ENCODE results near the gene MALRD1. TPM values are rescaled to one million over a fixed set of nuclear protein-coding genes. Genes with fewer than 3 reads are reported as not detected.

MALRD1 gene
- total RNA-seq, 2 experiments from 2014 or later = not detected

DNA sequence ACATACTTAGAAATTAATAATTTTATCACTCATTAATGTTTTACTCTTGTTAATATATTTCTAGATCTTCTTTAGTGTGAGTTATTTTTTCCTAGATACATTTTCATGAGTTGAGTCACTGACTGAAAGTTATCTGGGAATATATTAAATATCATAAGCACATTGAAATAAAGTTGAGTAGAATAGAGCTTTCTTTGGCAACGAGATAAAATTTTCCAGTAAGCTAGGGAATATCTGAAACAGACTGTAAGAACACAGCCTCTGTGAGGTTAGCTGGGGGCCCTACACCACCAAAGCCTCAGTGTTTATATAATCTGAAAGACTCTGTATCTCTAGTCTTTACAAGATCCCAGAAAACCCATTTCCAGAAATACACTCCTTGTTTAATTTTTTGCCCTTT lies 419.8 kb downstream of the MALRD1 start:
- Histone ChIP-seq H3K27me3 (ENCODE audit: control insufficient read depth in 1 of 2, insufficient read depth in 2 of 2, low read length in 2 of 2) (no peaks in the 10 kb centered on the region), H3K36me3 (ENCODE audit: insufficient read depth, low read length) (no peaks in the 10 kb centered on the region), H3K9me3 (ENCODE audit: control insufficient read depth in 1 of 2, insufficient read depth in 1 of 2, low read length in 2 of 2) (no peaks in the 10 kb centered on the region), H3K4me3 (ENCODE audit: low read length) (no peak overlapping the region), H3K27ac (ENCODE audit: low read depth in 1 of 2, low read length in 2 of 2) (no peak overlapping the region), H3K4me1 (ENCODE audit: insufficient read depth, low read length) (no peaks in the 10 kb centered on the region)
- TF ChIP-seq, protein P1, sequence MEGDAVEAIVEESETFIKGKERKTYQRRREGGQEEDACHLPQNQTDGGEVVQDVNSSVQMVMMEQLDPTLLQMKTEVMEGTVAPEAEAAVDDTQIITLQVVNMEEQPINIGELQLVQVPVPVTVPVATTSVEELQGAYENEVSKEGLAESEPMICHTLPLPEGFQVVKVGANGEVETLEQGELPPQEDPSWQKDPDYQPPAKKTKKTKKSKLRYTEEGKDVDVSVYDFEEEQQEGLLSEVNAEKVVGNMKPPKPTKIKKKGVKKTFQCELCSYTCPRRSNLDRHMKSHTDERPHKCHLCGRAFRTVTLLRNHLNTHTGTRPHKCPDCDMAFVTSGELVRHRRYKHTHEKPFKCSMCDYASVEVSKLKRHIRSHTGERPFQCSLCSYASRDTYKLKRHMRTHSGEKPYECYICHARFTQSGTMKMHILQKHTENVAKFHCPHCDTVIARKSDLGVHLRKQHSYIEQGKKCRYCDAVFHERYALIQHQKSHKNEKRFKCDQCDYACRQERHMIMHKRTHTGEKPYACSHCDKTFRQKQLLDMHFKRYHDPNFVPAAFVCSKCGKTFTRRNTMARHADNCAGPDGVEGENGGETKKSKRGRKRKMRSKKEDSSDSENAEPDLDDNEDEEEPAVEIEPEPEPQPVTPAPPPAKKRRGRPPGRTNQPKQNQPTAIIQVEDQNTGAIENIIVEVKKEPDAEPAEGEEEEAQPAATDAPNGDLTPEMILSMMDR (IDR thresholded peaks at IDR 0.05) = no peak
- peaks cover 12% of the 10 kb centered on the region for H3K9me3 Mint-ChIP-seq
- no peak overlapping the region for H3K27ac Mint-ChIP-seq
- intact Hi-C loops (cut with DNase I, micrococcal nuclease) = no loop called here
- no peaks in the 10 kb centered on the region for H3K27me3 Mint-ChIP-seq
- H3K4me3 Mint-ChIP-seq = no peak overlapping the region
- H3K4me1 Mint-ChIP-seq (ENCODE audit: low read depth) = no peaks in the 10 kb centered on the region
- CTCF ChIA-PET = no interaction called here
- no peaks in the 10 kb centered on the region for H3K36me3 Mint-ChIP-seq (ENCODE audit: low read depth)
- POLR2A ChIA-PET = no interaction called here
- ATAC-seq (ENCODE audit: poor library complexity) = no peak
- DNase-seq = no peak

DNA sequence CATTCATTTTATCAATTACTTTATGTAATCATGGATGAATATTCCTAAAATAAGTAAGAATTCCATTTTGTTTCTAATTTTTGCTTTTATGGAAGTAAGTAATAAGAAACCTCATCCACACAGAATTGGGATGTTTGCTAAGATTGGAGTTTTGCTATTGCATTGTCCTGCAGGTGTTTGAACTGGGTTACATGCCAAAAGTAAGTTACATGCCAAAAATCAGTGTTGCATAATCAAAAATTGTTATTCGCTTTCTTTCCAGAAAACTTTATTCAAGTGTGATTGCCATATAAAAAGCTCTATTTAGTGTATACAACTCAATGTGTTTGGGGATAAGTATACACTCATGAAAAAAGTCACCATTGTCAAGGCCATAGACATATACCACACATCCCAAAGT lies 420.9 kb downstream of the MALRD1 start:
- ChIA-PET POLR2A (no interaction called here), CTCF (no interaction called here)
- intact Hi-C loops (cut with DNase I, micrococcal nuclease) = no loop called here
- Histone ChIP-seq H3K36me3 (ENCODE audit: insufficient read depth, low read length) (no peaks in the 10 kb centered on the region), H3K9me3 (ENCODE audit: control insufficient read depth in 1 of 2, insufficient read depth in 1 of 2, low read length in 2 of 2) (no peaks in the 10 kb centered on the region), H3K4me3 (ENCODE audit: low read length) (no peak overlapping the region), H3K27ac (ENCODE audit: low read depth in 1 of 2, low read length in 2 of 2) (no peak overlapping the region), H3K4me1 (ENCODE audit: insufficient read depth, low read length) (no peaks in the 10 kb centered on the region), H3K27me3 (ENCODE audit: control insufficient read depth in 1 of 2, insufficient read depth in 2 of 2, low read length in 2 of 2) (no peaks in the 10 kb centered on the region)
- H3K27ac Mint-ChIP-seq = no peak overlapping the region
- ATAC-seq (ENCODE audit: poor library complexity) = no peak
- no peak for DNase-seq
- H3K9me3 Mint-ChIP-seq = peaks cover 10% of the 10 kb centered on the region
- H3K4me3 Mint-ChIP-seq = no peak overlapping the region
- no peaks in the 10 kb centered on the region for H3K36me3 Mint-ChIP-seq (ENCODE audit: low read depth)
- TF ChIP-seq, protein P1 (IDR thresholded peaks at IDR 0.05) = no peak
- no peaks in the 10 kb centered on the region for H3K4me1 Mint-ChIP-seq (ENCODE audit: low read depth)
- H3K27me3 Mint-ChIP-seq = no peaks in the 10 kb centered on the region

DNA sequence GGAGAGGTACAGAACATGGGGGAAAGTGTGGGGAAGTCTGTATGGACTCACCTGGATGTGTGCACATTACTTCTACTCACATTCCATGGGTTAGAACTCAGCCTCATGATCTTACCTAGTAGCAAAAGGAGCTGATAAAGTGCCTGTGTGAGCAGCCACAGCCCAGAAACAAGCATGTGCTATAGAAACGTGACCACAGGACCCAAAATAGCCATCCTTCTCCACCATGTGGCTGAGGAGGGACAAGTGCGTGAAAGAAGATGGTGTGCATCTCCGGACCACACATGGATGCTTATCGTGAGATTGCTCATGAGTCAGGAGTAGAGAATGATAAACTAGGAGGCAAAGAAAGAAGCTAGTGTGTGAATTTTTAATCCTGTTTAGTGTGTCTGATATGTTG lies 431.3 kb downstream of the MALRD1 start:
- Histone ChIP-seq H3K27me3 (ENCODE audit: control insufficient read depth in 1 of 2, insufficient read depth in 2 of 2, low read length in 2 of 2) (no peaks in the 10 kb centered on the region), H3K36me3 (ENCODE audit: insufficient read depth, low read length) (no peaks in the 10 kb centered on the region), H3K27ac (ENCODE audit: low read depth in 1 of 2, low read length in 2 of 2) (no peak overlapping the region), H3K9me3 (ENCODE audit: control insufficient read depth in 1 of 2, insufficient read depth in 1 of 2, low read length in 2 of 2) (peaks cover 0 to 4% of the 10 kb centered on the region in 2 experiments), H3K4me1 (ENCODE audit: insufficient read depth, low read length) (no peaks in the 10 kb centered on the region), H3K4me3 (ENCODE audit: low read length) (no peak overlapping the region)
- ATAC-seq (ENCODE audit: poor library complexity) = no peak
- Mint-ChIP-seq H3K27ac (no peak overlapping the region), H3K9me3 (peaks cover 2% of the 10 kb centered on the region), H3K4me3 (no peak overlapping the region), H3K27me3 (no peaks in the 10 kb centered on the region), H3K4me1 (ENCODE audit: low read depth) (no peaks in the 10 kb centered on the region), H3K36me3 (ENCODE audit: low read depth) (no peaks in the 10 kb centered on the region)
- ChIA-PET POLR2A (no interaction called here), CTCF (no interaction called here)
- TF ChIP-seq, protein P1 (IDR thresholded peaks at IDR 0.05) = no peak
- intact Hi-C loops (cut with DNase I, micrococcal nuclease) = no loop called here
- DNase-seq = no peak

All from CD4-positive, alpha-beta T cell (primary cell).